ENCODE results near the gene WBP1L.
"Not testable (repeated sequence)": the region's sequence is repeated elsewhere in the genome, so short reads cannot be mapped to it uniquely, and the experiment has no call there.

The WBP1L gene

DNA sequence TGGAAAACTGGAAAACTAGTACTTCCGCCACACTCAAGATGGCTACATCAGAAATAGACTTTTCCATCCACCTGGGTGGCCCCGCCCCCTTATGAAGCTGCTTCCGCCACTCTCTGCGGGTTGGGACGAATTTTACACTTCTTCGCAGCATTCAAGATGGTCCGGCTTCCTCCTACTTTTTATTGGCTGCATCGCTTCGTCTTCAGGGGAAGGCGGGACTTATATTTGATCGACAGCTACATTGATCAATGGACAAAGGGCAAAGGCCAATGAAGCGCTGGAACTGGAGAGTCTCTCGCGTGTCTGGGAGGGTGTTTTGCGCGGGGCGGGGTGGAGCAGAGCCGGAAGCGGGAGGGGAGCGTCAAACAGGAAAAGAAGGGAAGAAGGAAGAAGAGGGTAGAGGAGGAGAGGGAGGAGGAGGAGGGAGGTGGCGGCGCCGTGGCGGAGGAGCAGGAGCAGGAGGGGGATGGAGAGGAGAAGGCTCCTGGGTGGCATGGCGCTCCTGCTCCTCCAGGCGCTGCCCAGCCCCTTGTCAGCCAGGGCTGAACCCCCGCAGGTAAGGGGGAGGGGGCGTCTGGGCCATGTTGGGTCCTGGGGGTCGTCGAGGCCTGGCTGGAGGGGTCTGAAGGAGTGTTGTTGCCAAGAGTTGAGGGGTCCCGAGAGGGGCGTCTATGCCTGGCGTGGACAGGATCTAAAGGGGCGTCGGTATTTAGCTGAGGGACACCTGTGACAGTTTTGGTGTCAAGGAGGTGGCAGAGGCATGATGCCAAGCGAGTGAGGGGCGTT lies at the start of gene WBP1L:
Gene WBP1L, plus strand, starts transcription at position 361 of the 786 bp plus-strand sequence. Its CDS starts 106 bp downstream, at position 467.
- peak; percentile 90 for DNase-seq

DNA sequence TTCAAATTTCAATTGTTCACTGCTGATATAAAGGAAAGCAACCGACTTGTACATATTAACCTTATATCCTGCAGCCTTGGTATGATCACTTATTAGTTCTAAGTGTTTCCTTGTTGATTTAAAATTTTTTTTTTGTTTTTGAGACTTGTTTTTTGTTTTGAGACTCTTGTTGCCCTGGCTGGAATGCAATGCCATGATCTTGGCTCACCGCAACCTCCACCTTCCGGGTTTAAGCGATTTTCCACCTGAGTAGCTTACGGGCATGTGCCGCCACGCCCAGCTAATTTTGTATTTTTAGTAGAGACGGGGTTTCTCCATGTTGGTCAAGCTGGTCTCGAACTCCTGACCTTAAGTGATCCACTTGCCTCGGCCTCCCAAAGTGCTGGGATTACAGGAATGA lies 48.3 kb upstream of the WBP1L start:
- DNase-seq = not testable (repeated sequence)

DNA sequence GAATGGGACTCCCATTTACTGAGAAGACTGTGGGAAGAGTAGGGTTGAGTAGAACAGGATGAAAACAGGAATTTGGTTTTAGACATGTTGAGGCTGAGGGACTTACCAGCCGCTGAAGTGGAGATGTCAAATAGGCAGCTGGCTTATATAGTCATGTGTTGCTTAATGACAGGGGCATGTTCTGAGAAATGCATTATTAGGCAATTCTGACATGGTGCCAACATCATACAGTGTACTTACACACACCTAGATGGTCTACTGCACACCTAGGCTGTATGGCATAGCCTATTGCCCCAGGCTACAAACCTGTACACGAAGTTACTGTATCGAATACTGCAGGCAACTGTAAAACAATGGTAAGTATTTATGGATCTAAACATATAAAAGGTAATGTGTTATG lies 47.0 kb upstream of the WBP1L start:
- DNase-seq = no peak

GRCh38 chr10:102698894-102699293 lies 44.9 kb upstream of the WBP1L start:
- no peak for DNase-seq

DNA sequence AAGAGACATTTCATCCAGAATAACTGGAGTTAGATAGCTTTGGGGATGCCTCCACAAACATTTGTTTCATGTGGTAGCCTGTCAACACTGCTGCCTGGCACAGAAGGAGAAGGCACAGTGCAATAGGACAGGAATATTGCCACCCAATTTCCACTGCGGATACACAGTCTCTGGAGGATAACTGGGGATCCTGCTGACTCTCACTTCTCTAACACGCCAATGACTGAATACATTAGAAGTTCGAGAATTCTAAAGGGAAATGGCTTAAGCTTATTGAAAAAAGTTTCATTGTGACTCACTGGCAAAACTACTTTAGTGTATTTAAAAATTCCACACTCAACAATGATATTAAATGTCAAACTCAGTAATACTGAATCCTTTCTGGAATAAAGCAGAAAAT lies 42.5 kb upstream of the WBP1L start:
- no peak for DNase-seq

GRCh38 chr10:102701796-102702195 lies 42.0 kb upstream of the WBP1L start:
- no peak for DNase-seq

- DNase-seq = no peak
These were observed 41.0 kb upstream of the WBP1L start for GRCh38 chr10:102702742-102703141.

GRCh38 chr10:102704915-102705314 lies 38.8 kb upstream of the WBP1L start:
- DNase-seq = no peak

DNA sequence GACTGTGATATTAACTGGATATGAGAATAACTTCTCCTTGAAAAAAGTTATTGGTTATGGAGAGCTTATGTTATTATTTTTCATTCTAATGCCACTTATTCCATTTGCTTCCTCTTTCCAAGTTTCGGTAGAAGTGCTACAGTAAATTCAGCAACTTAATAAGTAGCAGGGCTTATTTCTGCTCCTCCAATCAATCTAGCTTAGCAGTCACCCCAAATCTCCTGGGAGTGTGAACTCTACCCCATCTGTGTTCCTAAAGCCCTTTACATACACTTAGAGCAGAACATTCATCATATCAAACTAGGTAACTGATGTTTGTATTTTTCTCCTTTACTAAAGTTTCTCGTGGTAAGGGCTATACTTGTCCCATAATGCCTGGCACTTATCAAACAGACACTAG lies 38.2 kb upstream of the WBP1L start:
- no peak for DNase-seq

GRCh38 chr10:102710609-102711008 lies 33.1 kb upstream of the WBP1L start:
- DNase-seq = no peak

DNA sequence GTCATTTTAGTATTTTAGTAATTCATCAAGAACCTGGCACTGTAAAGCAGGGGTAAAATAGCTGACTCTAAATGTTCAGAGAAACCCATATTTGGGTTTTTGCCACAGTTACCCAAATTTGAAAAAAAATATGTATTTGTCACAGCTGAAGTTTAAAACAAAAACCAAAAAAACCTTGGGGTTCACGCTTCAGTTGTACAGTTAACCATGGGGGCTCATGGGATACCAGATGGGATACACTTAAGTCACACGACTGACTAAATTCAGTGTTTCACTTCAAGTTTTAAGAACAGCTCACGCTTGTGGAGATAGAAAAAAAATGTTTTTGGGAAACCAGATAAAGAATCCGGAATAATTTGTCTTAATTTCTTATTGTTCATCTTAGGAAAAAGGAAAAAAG lies 31.7 kb upstream of the WBP1L start:
- no peak for DNase-seq

DNA sequence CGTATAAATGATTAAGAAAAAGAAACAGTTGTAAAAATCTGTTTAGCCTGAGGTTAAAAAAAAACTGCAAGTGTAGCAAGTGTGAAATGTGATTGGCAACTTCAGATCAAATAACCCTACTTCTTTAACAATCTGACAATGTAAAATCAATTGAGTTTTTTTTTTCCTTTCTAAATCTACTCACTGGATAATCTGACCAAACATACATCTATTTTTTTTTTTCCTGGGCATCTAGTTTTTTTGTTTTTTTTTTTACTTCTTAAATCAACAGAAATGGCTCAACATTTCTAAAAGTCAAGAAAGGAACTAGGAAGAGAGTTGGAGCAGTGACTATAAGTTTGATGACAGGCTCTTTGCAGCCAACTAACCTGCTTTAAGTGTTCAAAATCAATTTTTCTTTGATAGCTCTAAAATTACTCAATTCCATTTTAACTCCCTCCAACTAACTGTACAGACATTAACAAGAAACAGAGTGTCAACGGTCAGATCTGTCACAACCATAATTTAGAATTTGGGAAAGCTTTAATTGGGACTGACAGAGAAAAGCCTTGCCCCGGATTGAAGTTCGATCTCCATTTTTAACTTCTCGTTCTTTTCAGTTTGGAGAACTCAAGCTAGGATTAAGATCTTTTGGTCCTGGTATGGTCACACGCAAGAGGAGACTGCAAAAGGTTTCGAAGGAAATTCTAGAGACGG lies 30.8 kb upstream of the WBP1L start:
- no peak for DNase-seq

DNA sequence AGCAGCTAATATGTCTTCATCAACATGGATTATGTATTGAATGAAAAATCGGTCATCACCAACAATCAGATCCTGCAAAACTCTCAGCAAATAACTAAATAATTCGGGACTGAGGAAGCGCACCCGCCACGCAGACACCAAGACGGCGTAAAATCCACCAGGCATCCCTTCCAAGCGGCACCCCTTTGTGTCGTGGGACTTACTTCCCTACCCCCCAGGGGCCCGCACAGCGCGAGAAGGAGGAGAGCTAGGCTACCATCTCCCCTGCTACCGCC lies 30.3 kb upstream of the WBP1L start:
- no peak for DNase-seq

GRCh38 chr10:102713814-102714620 lies 29.7 kb upstream of the WBP1L start, which contains the start of gene ARL3:
Gene ARL3 (minus strand): TSS chr10:102714397. CDS start chr10:102714275, 122 bp downstream.
- peak; percentile 87 for DNase-seq

- no peak for DNase-seq
These were observed 28.9 kb upstream of the WBP1L start, which contains the start of gene SFXN2 for GRCh38 chr10:102714621-102715455. Gene SFXN2 (plus strand): TSS chr10:102714636. CDS start chr10:102726637, 12,001 bp downstream.

DNA sequence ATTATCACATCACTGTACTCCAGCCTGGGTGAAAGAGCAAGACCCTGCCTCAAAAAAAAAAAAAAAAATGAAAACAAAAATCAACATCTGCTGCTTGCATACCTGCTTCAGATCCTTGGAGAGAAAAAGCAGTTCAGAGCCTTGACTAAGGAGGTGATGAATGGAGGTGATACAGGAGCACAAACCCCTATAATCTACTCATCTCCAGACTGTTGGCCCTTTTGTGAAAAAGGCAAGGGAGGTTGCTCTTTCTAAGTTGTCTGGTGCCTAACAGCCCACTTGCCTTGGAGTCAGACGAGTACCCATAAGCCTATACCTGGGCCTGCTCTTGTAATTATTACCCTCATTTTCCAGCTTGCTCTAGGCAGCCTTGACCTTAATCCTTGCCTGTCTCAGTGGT lies 27.9 kb upstream of the WBP1L start:
- DNase-seq = no peak

GRCh38 chr10:102716900-102717565 lies 26.7 kb upstream of the WBP1L start:
- DNase-seq = not testable (repeated sequence)

DNA sequence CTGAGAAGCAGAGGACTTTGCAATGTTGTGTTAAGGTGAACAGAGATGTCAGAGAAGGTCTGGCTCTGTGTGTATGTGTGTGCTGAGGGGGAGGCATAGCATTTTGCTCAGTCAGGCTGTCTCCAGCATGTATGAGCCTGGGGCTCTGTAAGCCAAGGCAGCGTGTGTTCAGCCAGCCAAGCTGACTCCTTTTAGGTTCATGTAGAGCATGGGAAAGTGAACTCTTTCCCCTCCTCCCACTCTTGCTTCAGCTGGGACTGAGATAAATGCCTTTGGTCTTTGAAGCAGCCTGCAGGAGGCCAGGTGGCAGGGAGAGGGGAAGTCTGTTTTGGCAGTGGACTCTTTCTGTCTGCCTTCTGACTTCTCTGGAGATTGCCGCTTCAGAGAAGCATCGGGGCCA lies 25.5 kb upstream of the WBP1L start:
- no peak for DNase-seq

DNA sequence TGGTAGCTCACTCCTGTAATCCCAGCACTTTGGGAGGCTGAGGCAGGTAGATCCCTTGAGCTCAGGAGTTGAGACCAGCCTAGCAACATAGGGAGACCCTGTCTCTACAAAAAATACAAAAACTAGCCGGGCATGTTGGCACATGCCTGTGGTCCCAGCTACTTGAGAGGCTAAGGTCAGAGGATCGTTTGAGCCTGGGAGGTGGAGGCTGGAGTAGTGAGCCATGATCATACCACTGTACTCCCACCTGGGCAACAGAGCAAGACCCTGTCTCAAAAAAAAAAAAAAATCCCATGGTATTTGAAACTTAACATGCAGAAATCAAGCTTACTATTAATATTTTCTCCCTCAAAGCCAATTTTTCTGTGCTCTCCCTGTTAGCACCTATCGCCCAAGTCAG lies 23.4 kb upstream of the WBP1L start:
- no peak for DNase-seq

DNA sequence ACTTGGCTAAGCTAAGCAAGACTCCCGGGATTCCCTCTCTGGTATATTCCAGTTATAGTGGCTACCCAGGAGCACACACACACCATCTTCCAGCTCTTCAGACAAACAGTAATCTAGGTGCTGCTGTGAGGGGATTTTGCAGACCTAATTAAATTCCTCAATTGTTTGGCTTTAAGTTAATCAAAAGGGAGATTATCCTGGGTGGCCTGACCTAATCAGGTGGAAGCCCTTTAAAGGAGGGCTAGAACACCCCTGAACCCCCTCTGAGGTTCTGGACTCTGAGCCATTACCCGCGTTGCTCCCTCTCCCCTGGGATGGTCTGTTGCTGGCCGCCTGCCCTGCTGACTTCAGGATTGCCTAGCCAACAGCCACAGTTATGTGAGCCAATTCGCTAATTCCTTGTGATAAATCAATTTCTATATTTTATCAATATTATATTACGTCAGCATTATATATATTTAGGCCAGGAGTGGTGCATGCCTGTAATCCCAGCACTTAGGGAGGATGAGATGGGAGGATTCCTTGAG lies 22.9 kb upstream of the WBP1L start:
- no peak for DNase-seq

- no peak for DNase-seq
These were observed 21.8 kb upstream of the WBP1L start for GRCh38 chr10:102721954-102722353.

DNA sequence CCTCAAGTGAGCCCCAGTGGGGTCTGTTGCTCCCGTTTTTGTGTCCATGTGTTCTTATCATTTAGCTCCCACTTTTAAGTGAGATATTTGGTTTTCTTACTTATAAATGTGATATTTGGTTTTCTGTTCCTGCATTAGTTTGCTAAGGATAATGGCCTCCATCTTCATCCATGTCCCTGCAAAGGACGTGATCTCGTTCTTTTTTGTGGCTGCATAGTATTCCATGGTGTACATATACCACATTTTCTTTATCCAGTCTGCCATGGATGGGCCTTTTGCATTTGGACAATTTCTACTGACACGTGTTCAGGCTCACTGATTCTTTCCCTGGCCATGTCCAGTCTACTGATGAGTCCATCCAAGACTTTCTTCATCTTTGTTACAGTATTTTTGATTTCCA lies 19.8 kb upstream of the WBP1L start:
- no peak for DNase-seq
